ENCODE measurements around the gene ADCY4. TPM values are rescaled to one million over a fixed set of nuclear protein-coding genes. Genes with fewer than 3 reads are reported as not detected.

ADCY4 gene
- total and polyA plus RNA-seq, 9 donors: 7.8 to 33.3 (median 11.9) TPM

GRCh38 chr14:24365600-24366412 is 30.9 kb upstream of the ADCY4 start:
- 1 to 2% (median 2%) methylated on average over 28 of the region's 28 CpGs for WGBS, 3 donors
- H3K36me3 ChIP-seq: no peaks in the 10 kb centered on the region
- H3K27me3 ChIP-seq: no peaks in the 10 kb centered on the region
- H3K4me1 ChIP-seq (ENCODE audit: insufficient read depth): peaks cover 4% of the 10 kb centered on the region
- peak overlapping the region; percentile 71 for H3K4me3 ChIP-seq
- DNase-seq: peak; percentile 87 to 92 (median 90)
- intact Hi-C loops (cut with DNase I): loop anchor here (1.0 to 10.0 kb wide), 4 partner anchors 36 to 221 kb away; partner anchors contain the start of genes EMC9 (in 1 of the 4), PSME2 (in 1 of the 4) and RNF31 (in 1 of the 4)
- peak overlapping the region; percentile 93 to 96 for H3K27ac ChIP-seq
- TF ChIP-seq EP300 (IDR thresholded peaks at IDR 0.05): no peak
- TF ChIP-seq POLR2A (IDR thresholded peaks at IDR 0.05): peak; percentile 13
- TF ChIP-seq CTCF (IDR thresholded peaks at IDR 0.05): peak; percentile 73 to 94 (median 92)
- no peaks in the 10 kb centered on the region for H3K9me3 ChIP-seq

- 46 to 64% (median 49%) methylated on average over 1 of the region's 1 CpG for WGBS, 3 donors
- Histone ChIP-seq H3K27ac (peak overlapping the region in 1 of 2 donors; percentile 93), H3K9me3 (no peaks in the 10 kb centered on the region), H3K36me3 (no peaks in the 10 kb centered on the region), H3K27me3 (no peaks in the 10 kb centered on the region), H3K4me3 (no peak overlapping the region), H3K4me1 (ENCODE audit: insufficient read depth) (peaks cover 4% of the 10 kb centered on the region)
- intact Hi-C loops (cut with DNase I): loop anchor here (1.0 to 10.0 kb wide), 4 partner anchors 37 to 220 kb away; partner anchors contain the start of genes EMC9 (in 1 of the 4), PSME2 (in 1 of the 4) and RNF31 (in 1 of the 4)
- no peak for DNase-seq
- TF ChIP-seq POLR2A (IDR thresholded peaks at IDR 0.05): no peak
- TF ChIP-seq CTCF (IDR thresholded peaks at IDR 0.05): no peak
Observed at GRCh38 chr14:24364841-24365240, 30.0 kb upstream of the ADCY4 start.

- TF ChIP-seq POLR2A (IDR thresholded peaks at IDR 0.05) (no peak), CTCF (IDR thresholded peaks at IDR 0.05) (no peak), EP300 (IDR thresholded peaks at IDR 0.05) (no peak)
- DNase-seq: no peak
- Histone ChIP-seq H3K9me3 (no peaks in the 10 kb centered on the region), H3K4me1 (ENCODE audit: insufficient read depth) (no peaks in the 10 kb centered on the region), H3K27me3 (no peaks in the 10 kb centered on the region), H3K27ac (no peak overlapping the region), H3K4me3 (no peak overlapping the region), H3K36me3 (no peaks in the 10 kb centered on the region)
- 90 to 92% (median 91%) methylated on average over 5 of the region's 5 CpGs for WGBS, 3 donors
- intact Hi-C loops (cut with DNase I): loop anchor here in 2 of 4 donors (5.0 to 10.0 kb wide), 2 partner anchors 36 to 219 kb away; partner anchors contain the start of genes EMC9 (in 1 of the 2), PSME2 (in 1 of the 2) and RNF31 (in 1 of the 2)
Observed at GRCh38 chr14:24363401-24363800, 28.5 kb upstream of the ADCY4 start.

- intact Hi-C loops (cut with DNase I): loop anchor here in 2 of 4 donors (5.0 to 10.0 kb wide), 2 partner anchors 35 to 218 kb away; partner anchors contain the start of genes EMC9 (in 1 of the 2), PSME2 (in 1 of the 2) and RNF31 (in 1 of the 2)
Observed at GRCh38 chr14:24362241-24362960, 27.5 kb upstream of the ADCY4 start.

More at GRCh38 chr14:24362241-24362960, 27.5 kb upstream of the ADCY4 start:
- no peaks in the 10 kb centered on the region for H3K9me3 ChIP-seq
- H3K36me3 ChIP-seq: no peaks in the 10 kb centered on the region
- H3K27me3 ChIP-seq: no peaks in the 10 kb centered on the region
- TF ChIP-seq EP300 (IDR thresholded peaks at IDR 0.05): no peak
- no peak for TF ChIP-seq POLR2A (IDR thresholded peaks at IDR 0.05)
- TF ChIP-seq CTCF (IDR thresholded peaks at IDR 0.05): no peak
- 29 to 36% (median 31%) methylated on average over 2 of the region's 2 CpGs for WGBS, 3 donors
- H3K4me1 ChIP-seq (ENCODE audit: insufficient read depth): no peaks in the 10 kb centered on the region
- DNase-seq: no peak
- no peak overlapping the region for H3K4me3 ChIP-seq
- H3K27ac ChIP-seq: no peak overlapping the region

Measured in ovary (tissue), 9 donors.